ES-I3 (cell line): ENCODE results near the gene FBXL7.

ENCODE experiments used
- H3K36me3 ChIP-seq: 2 replicates; pipeline ENCODE4 v1.6.1; 2013; ENCODE audit warnings: mild to moderate bottlenecking, low read length, control low read depth, moderate library complexity; ENCODE audit not compliant: insufficient read depth
- H3K4me1 ChIP-seq: 2 replicates; pipeline ENCODE4 v1.6.1; 2013; ENCODE audit warnings: mild to moderate bottlenecking, control low read depth, low read length; ENCODE audit not compliant: insufficient read depth
- H3K9ac ChIP-seq: 2 replicates; pipeline ENCODE4 v1.6.1; 2013; ENCODE audit warnings: low read depth, mild to moderate bottlenecking, low read length, moderate library complexity
- H3K9me3 ChIP-seq: 2 replicates; pipeline ENCODE4 v1.6.1; 2013; ENCODE audit warnings: mild to moderate bottlenecking, low read length, moderate library complexity; ENCODE audit not compliant: control insufficient read depth, insufficient read depth

Gene FBXL7

GRCh38 chr5:15889001-15889400 is 389.0 kb downstream of the FBXL7 start:
- no peaks in the 10 kb centered on the region for H3K36me3 ChIP-seq
- no peaks in the 10 kb centered on the region for H3K4me1 ChIP-seq
- no peak overlapping the region for H3K9ac ChIP-seq
- no peaks in the 10 kb centered on the region for H3K9me3 ChIP-seq

GRCh38 chr5:15893866-15894265 is 393.9 kb downstream of the FBXL7 start:
- Histone ChIP-seq H3K9ac (no peak overlapping the region), H3K4me1 (no peaks in the 10 kb centered on the region), H3K9me3 (no peaks in the 10 kb centered on the region), H3K36me3 (no peaks in the 10 kb centered on the region)

GRCh38 chr5:15897656-15898055 is 397.7 kb downstream of the FBXL7 start:
- Histone ChIP-seq H3K9ac (no peak overlapping the region), H3K36me3 (no peaks in the 10 kb centered on the region), H3K9me3 (no peaks in the 10 kb centered on the region), H3K4me1 (no peaks in the 10 kb centered on the region)

- Histone ChIP-seq H3K9me3 (no peaks in the 10 kb centered on the region), H3K4me1 (no peaks in the 10 kb centered on the region), H3K36me3 (no peaks in the 10 kb centered on the region), H3K9ac (no peak overlapping the region)
These were observed 398.7 kb downstream of the FBXL7 start for GRCh38 chr5:15898641-15899040.

GRCh38 chr5:15899481-15899880 is 399.5 kb downstream of the FBXL7 start:
- no peaks in the 10 kb centered on the region for H3K36me3 ChIP-seq
- H3K9me3 ChIP-seq, result no peaks in the 10 kb centered on the region
- H3K4me1 ChIP-seq, result no peaks in the 10 kb centered on the region
- H3K9ac ChIP-seq, result no peak overlapping the region

GRCh38 chr5:15901151-15901550 is 401.2 kb downstream of the FBXL7 start:
- Histone ChIP-seq H3K4me1 (no peaks in the 10 kb centered on the region), H3K9ac (no peak overlapping the region), H3K9me3 (no peaks in the 10 kb centered on the region), H3K36me3 (no peaks in the 10 kb centered on the region)

- Histone ChIP-seq H3K4me1 (no peaks in the 10 kb centered on the region), H3K9ac (no peak overlapping the region), H3K36me3 (no peaks in the 10 kb centered on the region), H3K9me3 (no peaks in the 10 kb centered on the region)
These were observed 402.1 kb downstream of the FBXL7 start for GRCh38 chr5:15902066-15902465.

GRCh38 chr5:15904899-15905830 is 405.2 kb downstream of the FBXL7 start:
- Histone ChIP-seq H3K4me1 (no peaks in the 10 kb centered on the region), H3K36me3 (no peaks in the 10 kb centered on the region), H3K9me3 (no peaks in the 10 kb centered on the region), H3K9ac (no peak overlapping the region)

GRCh38 chr5:15914638-15915037 is 414.7 kb downstream of the FBXL7 start:
- Histone ChIP-seq H3K36me3 (no peaks in the 10 kb centered on the region), H3K9me3 (no peaks in the 10 kb centered on the region), H3K9ac (no peak overlapping the region), H3K4me1 (peaks cover 14% of the 10 kb centered on the region)

GRCh38 chr5:15926586-15926985 is 426.6 kb downstream of the FBXL7 start:
- Histone ChIP-seq H3K36me3 (no peaks in the 10 kb centered on the region), H3K9me3 (no peaks in the 10 kb centered on the region)

GRCh38 chr5:15927710-15928380 is 427.9 kb downstream of the FBXL7 start:
- Histone ChIP-seq H3K36me3 (no peaks in the 10 kb centered on the region), H3K9ac (no peak overlapping the region), H3K4me1 (no peaks in the 10 kb centered on the region), H3K9me3 (no peaks in the 10 kb centered on the region)

More at GRCh38 chr5:15926586-15926985, 426.6 kb downstream of the FBXL7 start:
- H3K4me1 ChIP-seq, result no peaks in the 10 kb centered on the region
- no peak overlapping the region for H3K9ac ChIP-seq

GRCh38 chr5:15929611-15930263 is 429.8 kb downstream of the FBXL7 start:
- Histone ChIP-seq H3K4me1 (peaks cover 6% of the 10 kb centered on the region; the same call in 1 of the 2 replicates), H3K9ac (no peak overlapping the region), H3K9me3 (no peaks in the 10 kb centered on the region), H3K36me3 (no peaks in the 10 kb centered on the region)

- no peaks in the 10 kb centered on the region for H3K36me3 ChIP-seq
- 0 out of 2 replicates have a peak, but pooled peaks cover 2% of the 10 kb centered on the region for H3K9me3 ChIP-seq
- H3K4me1 ChIP-seq, result peaks cover 6% of the 10 kb centered on the region; the same call in 1 of the 2 replicates
- no peak overlapping the region for H3K9ac ChIP-seq
These were observed 432.1 kb downstream of the FBXL7 start for GRCh38 chr5:15932066-15932465.
